NCI-H1694 (cell line): ENCODE results near the gene LIPG.

Source experiments
- DNase-seq: peaks from one replicate; lab custom pipeline; 2025; lab: John Stamatoyannopoulos, UW

LIPG gene

GRCh38 chr18:49612515-49613033 is 50.7 kb downstream of the LIPG start:
- DNase-seq: no peak

DNA sequence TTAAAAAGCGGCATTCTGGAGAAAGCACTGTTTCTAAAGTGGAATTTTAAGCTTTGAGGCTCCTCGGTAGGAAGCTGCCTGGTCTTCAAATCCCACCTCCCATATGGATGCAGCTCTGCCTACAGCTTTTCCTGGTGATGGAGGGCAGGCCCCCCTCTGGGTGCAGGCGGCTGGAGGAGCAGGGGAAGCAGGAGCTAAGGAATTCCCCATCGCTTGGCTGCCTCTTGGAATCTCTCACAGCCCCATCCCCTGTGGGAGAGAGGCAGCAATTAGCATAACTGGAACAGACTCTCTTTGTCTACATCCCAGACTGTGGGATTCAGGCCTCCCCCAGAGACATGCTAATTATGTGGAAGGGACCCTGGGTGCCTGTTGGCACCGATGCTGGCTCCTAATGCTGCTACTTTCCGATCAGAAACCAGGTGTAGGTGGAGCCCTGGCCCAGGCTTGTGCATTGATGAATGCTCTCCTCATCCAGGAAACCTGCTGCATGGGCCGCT is 51.3 kb downstream of the LIPG start:
- DNase-seq: peak; percentile 9

- DNase-seq: no peak
Measured at GRCh38 chr18:49613641-49614151, 51.8 kb downstream of the LIPG start.

DNA sequence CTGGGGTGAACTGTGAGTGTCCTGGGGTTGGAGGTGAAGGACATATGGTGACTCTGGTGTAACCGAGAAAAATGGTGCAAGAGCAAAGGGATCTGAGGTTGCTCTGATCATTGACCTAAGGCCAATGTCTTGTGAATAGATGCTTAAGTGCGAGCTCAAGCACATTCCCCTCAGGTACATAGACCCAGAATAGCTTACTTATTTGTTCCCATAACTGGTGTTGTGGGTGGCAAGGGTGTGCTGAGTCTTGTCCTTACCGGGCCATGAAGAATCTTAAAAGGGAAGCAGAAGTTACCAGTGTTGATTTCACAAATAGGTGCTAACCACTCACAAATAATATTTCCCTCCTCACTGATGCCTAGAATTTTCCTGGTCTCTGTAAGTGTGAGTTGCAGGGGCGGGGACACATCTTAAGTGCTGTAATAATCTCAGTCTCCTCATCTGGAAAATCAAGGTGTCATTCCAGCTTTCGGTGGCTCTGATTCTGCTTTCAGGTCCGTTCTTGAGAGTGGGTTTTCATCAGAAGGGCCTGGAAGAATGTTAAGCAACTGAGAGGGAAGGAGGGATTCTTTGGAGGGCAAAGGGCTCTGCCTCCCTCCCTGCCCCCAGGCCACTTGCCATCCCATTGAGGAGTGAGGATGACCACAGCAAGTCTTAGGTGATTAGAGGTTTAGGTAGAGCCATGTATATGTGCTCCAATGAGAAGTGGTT is 54.9 kb downstream of the LIPG start:
- DNase-seq: no peak

DNA sequence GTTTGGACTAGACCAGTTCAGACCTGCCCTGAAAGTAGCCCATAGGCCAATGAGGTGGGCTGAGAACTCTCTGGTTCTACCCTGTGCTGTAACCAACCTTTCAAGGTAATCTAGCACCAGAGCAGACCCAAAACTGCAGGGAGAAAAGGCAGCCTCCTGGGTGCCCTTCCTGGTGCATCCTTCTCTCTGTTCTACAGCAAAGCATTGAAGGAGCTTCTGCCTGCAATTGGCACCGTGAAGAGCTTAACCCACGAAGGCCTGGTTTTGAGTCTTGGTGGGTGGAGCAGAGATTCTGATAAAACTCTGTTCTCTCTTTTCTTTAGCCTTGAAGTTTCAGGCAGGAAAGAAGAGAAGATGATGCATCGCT is 55.5 kb downstream of the LIPG start:
- DNase-seq: no peak

- no peak for DNase-seq
Measured at GRCh38 chr18:49617865-49618264, 56.0 kb downstream of the LIPG start.

DNA sequence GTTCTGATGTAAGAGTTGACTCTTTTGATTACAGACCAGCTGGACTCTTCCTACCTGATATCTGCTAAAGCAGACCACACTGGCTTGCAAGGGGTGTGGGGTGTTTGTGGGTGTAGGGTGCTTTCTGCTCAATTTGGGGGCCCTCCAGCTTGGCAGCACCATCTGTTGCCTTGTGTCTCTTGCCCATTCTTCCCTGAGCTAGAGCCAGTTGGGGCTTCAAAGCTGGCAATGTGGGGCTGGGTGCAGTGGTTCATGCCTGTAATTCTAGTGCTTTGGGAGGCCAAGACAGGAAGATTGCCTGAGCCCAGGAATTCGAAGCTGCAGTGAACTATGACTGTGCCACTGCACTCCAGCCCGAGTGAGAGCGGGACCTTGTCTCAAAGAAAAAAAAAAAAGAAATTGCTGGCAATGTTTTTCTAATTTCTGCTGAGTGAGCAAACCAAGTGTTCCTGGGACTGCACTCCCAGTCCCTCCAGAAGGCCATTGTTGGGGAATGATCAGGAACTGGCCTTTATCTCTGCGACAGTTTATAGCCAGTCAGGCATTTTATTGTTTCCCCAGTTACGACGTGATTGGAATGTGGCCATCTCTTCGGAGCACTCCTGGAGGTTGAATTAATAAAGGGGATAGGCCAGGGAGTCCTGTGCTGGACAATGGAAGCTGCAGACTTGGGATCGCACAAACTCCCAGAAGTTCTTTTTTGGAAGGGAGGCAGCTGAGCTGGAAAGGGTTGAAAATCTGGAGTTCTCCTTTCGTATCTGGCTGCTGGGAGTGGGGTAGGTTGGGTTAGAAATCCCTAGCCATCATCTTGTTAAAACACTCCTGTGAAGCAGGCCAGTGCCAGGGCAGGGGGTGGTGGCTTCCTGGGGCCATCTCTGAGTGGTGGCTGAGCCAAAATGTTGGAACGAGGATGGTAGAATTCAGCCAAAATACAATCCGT is 57.2 kb downstream of the LIPG start:
- no peak for DNase-seq

DNA sequence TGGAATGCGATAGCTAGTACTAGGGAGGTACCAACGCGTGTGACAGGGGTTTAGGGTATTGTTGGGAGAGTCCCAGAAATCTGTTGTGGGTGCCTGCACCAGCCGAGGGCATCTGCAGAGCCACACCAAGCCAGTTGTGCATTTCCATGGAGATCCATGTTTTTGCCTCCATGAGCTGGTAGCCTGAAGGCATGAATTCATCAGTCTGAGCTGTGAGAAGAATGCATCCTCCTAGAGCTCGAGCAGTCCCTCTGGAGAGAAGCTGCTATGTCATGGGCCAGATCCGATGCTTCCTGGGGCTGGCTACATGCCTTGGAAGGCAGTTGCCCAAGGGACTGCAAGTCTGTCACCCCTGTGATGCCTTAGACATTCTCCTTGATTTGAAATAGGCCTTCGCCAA is 57.9 kb downstream of the LIPG start:
- DNase-seq: no peak

- DNase-seq: no peak
Measured at GRCh38 chr18:49621301-49621700, 59.4 kb downstream of the LIPG start.

- DNase-seq: no peak
Measured at GRCh38 chr18:49621717-49622351, 60.0 kb downstream of the LIPG start.

DNA sequence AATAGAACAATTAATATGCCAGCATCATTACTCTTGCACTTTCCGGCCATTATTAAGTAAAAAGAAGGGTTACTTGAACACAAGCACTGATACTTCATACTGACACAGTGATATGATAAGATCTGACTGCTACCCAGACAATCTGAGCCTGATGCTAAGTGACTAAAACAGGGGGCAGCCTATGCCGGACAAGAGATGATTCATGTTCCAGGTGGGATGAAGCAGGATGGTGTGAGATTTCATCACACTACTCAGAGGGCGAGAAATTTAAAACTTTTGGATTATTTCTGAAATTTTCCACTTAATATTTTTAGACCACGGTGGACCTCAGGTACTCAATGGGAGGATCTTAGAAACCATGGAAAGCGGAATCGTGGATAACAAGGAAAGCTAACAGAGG is 61.7 kb downstream of the LIPG start:
- no peak for DNase-seq

DNA sequence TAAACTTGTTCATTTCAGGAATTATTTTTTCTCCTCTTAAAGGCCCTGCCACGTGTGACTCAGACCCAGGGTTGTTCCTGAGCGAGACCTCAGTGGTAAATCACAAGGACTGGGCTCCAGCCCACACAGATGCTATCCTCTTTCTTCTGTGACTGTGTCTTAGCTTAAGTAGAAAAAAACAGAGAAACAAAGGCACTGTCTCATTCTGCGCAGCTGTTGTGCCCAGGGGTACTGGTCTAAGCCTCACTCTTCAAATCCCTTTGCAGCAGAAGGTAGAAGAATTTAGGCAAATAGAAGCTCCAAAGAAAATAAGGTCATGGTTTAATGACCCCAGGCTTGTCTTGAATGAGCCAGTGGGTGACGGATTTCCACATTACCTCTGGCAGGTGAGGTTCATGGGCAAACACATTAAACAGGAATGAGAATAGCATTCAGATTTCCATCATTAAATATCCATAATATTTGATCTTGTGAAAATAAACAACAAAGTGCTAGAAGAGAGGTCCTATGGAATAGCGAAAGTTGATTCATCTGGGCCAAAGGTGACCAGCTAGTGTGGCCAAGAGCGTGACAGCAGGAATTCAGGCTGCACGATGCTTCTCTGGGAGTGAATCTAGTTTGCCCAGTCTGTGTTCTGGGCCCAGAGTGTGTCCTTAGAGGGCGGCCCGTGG is 63.3 kb downstream of the LIPG start:
- DNase-seq: no peak

DNA sequence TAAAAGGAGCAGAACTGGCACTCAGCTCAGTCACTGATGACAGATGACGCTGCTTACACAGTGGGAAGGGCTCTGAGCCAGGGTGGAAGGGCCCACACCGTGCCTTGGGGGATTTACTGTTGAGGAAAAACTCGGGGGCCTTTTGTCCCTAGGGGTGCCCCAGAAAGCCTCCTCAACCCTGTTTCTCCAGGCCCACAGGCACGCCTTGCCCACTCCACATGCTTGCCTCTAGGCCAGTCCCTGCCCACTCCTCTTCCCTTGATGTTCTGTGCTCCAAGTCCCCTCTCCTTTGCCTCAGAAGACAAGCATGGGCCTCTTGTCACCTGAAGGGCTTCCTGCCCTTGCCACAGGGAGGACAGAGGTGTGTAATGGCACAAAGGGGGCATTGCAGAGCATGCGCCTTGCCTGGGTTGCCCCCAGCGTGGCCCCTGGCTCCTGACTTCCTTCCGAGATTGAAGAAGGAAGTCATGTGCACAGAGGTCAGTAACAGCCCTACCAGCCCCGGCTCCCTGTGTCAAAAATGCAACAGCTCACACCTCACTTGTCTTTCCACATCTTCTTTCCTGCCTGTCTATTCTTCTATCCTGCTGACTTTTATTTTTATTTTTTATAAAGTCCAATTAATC is 65.1 kb downstream of the LIPG start:
- DNase-seq: no peak

DNA sequence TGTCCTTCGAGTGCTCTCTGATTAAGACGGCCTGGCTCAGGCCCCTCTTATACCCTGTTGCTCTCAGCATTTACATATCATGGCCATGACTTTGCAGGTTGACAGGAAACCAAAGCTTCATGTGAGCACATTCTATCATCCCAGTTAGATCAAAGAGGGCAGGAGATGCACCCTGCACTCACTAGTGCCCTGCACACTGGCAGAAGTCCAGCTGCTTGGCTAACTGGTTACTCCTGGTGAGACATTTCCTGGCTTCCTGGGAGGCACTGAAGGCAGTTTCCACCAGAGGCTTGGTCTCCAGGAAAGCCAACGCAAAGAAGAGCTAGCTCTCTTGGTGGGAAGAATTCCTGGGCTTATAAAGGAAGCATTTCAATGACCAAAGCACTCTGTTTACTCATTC is 66.3 kb downstream of the LIPG start:
- no peak for DNase-seq

DNA sequence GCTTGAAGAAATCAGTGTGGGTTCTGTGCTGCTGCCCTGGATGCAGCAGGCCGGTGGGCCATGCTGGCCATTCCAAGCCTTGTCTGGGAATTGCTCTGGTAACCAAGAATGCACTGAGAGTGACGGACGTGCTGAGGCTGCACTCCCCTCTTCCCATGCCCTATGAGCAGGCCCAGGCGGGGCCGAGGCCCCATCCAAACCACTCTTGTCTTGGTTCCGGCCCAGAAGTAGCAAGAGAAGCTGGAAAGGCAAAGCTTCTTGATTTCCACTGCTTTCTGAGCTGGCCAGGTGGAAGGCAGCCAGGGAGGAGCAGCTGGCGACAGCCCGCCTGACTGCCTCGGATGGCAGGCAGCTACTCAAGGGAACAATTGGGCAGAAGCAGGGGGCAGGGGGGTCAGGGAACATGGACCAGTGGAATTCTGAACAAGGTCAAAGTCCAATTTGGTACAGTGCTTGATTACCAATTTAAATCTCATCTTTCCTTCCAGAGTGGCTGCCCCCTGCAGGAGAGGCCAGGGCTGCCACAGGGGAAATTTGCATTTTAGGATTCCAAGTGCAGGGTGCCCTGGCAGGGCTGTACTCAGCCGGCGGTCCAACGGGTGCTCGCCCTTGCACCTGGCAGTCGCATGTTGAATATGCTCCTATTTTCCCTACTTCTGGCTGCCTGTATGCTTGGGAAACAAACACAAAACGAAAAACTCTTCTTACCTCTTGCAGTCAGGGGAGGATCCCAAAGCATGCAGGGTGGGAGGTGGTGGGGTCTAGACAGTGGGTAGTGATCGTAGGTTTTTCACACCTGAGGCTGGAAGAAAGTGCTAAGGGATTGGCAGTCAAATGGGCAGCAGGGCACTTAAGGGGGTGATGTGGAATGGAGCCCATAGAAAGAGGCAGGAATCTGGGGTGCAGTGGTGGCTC is 67.3 kb downstream of the LIPG start:
- peak; percentile 43 for DNase-seq

GRCh38 chr18:49630246-49630699 is 68.4 kb downstream of the LIPG start:
- no peak for DNase-seq

DNA sequence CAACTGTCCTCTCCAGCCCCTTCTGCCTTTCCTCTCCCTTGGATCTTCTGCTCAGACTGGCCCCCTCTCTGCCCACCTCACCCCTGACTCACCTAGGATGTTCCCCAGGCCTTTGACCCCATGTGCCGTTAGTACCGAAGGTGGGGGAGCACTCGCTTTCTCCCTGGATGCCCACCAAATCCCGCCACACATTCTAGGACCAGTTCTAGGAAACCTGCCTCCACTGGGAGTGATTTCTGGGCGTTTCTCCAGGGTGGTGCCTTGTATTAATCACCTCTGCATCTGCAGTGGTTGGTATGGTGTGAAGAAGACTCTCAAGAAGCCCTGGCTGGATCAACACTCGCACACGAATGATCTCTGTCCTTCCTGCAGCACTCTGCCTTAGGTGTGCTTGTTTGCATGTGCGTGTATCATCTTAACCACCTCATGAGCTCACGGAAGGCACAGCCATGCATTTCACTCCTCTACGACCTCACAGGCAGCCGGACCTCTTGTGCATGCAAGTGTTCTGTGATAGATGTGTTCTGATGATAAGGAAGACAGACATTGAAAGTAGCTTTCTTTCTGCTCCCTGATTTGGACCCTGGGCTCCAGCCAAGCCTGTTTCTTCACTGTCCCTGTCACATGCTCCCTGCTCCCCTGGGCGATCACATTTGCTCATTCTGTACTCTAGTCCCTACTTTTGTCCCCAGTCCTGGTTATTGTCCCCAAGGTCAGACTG is 69.4 kb downstream of the LIPG start:
- no peak for DNase-seq

GRCh38 chr18:49632588-49632987 is 70.7 kb downstream of the LIPG start:
- no peak for DNase-seq

- no peak for DNase-seq
Measured at GRCh38 chr18:49638209-49638785, 76.4 kb downstream of the LIPG start.
